HG02885 (cell line): ENCODE results near the gene ZSCAN18.
"Not testable (repeated sequence)": the region's sequence is repeated elsewhere in the genome, so short reads cannot be mapped to it uniquely, and the experiment has no call there.

Experiments used
- ATAC-seq: cut with Tn5 transposase; IDR thresholded peaks from one replicate; pipeline ENCODE4 v1.9.1; 2021; ENCODE audit warnings: mild to moderate bottlenecking; ENCODE audit not compliant: unreplicated experiment, poor library complexity

The ZSCAN18 gene

GRCh38 chr19:58097781-58098681 lies at the start of gene ZSCAN18:
TSS of gene ZSCAN18 (minus strand) at chr19:58098231. CDS start at chr19:58090267, 7,964 bp downstream.
- no peak for ATAC-seq

GRCh38 chr19:58147475-58147874 lies 49.4 kb upstream of the ZSCAN18 start:
- ATAC-seq: not testable (repeated sequence)

GRCh38 chr19:58145849-58146248 lies 47.8 kb upstream of the ZSCAN18 start:
- no peak for ATAC-seq

- no peak for ATAC-seq
These were observed 36.2 kb upstream of the ZSCAN18 start for GRCh38 chr19:58134244-58134643.

- no peak for ATAC-seq
These were observed 31.3 kb upstream of the ZSCAN18 start for GRCh38 chr19:58129284-58129683.

- ATAC-seq: no peak
These were observed 30.1 kb upstream of the ZSCAN18 start for GRCh38 chr19:58128041-58128685.

- ATAC-seq: no peak
These were observed 25.3 kb upstream of the ZSCAN18 start for GRCh38 chr19:58123354-58123753.

- ATAC-seq: no peak
These were observed 21.1 kb upstream of the ZSCAN18 start for GRCh38 chr19:58118979-58119733.

- ATAC-seq: no peak
These were observed 20.0 kb upstream of the ZSCAN18 start for GRCh38 chr19:58117841-58118575.

GRCh38 chr19:58108546-58108817 lies 10.5 kb upstream of the ZSCAN18 start:
- ATAC-seq: no peak

- no peak for ATAC-seq
These were observed 9.9 kb upstream of the ZSCAN18 start for GRCh38 chr19:58107778-58108545.

- no peak for ATAC-seq
These were observed 609 bp upstream of the ZSCAN18 start for GRCh38 chr19:58098682-58098998.

GRCh38 chr19:58097349-58097748 lies 682 bp downstream of the ZSCAN18 start:
- no peak for ATAC-seq

GRCh38 chr19:58096884-58097283 lies 1.1 kb downstream of the ZSCAN18 start:
- no peak for ATAC-seq

- no peak for ATAC-seq
These were observed 2.7 kb downstream of the ZSCAN18 start for GRCh38 chr19:58095328-58095727.

GRCh38 chr19:58093071-58093470 lies 5.0 kb downstream of the ZSCAN18 start:
- ATAC-seq: no peak

GRCh38 chr19:58091251-58091995 lies 6.6 kb downstream of the ZSCAN18 start:
- ATAC-seq: no peak

GRCh38 chr19:58089846-58090245 lies 8.2 kb downstream of the ZSCAN18 start:
- ATAC-seq: no peak

GRCh38 chr19:58088521-58089052 lies 9.4 kb downstream of the ZSCAN18 start:
- no peak for ATAC-seq
